GM18858 (cell line): ENCODE measurements around the gene ARHGEF19.

Experiments used
- ATAC-seq: cut with Tn5 transposase; IDR thresholded peaks from one replicate; pipeline ENCODE4 v1.9.1; 2021; ENCODE audit not compliant: unreplicated experiment

Gene ARHGEF19

GRCh38 chr1:16183765-16184556 lies 28.5 kb downstream of the ARHGEF19 start:
- no peak for ATAC-seq

DNA sequence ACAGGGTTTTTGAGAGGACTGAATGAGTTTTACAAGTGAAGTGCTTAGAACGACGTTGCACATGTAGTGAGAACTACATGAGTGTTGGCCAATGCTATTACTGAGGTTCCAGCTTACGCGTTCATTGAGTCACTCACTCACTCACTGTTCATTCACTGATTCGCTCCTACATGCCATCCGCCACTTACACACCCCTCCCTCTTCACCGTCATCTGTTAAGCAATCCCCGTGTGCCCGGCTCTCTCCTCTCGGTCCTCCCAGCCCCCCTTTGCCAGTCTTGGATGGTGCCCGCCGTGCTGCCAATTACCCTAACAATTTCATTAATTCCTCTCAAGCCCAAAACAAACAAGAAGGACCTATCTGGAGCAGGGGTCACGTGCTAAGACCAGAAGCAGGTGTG lies 29.3 kb downstream of the ARHGEF19 start:
- ATAC-seq, result no peak

- ATAC-seq, result no peak
These were observed 30.3 kb downstream of the ARHGEF19 start for GRCh38 chr1:16181887-16182719.

DNA sequence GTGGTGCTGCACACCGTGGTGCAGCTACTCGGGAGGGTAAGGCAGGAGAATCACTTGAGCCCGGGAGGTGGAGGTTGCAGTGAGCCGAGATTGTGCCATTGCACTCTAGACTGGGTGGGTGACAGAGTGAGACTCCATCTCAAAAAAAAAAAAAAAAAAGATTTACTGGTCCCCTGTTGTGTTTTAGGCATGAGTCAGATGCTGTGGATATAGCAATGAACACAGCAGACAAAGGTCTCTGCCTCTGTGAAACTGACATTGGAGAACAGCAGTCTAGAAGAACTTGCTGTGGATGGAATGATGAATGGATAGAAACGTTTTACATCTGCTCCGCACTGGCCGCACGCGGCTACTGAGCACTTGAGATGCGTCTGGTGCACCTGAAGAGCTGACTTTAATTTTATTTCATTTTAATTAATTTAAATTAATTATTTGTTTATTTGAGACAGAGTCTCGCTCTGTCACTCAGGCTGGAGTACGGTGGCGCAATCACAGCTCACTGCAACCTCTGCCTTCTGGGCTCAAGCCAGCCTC lies 32.1 kb downstream of the ARHGEF19 start:
- no peak for ATAC-seq

DNA sequence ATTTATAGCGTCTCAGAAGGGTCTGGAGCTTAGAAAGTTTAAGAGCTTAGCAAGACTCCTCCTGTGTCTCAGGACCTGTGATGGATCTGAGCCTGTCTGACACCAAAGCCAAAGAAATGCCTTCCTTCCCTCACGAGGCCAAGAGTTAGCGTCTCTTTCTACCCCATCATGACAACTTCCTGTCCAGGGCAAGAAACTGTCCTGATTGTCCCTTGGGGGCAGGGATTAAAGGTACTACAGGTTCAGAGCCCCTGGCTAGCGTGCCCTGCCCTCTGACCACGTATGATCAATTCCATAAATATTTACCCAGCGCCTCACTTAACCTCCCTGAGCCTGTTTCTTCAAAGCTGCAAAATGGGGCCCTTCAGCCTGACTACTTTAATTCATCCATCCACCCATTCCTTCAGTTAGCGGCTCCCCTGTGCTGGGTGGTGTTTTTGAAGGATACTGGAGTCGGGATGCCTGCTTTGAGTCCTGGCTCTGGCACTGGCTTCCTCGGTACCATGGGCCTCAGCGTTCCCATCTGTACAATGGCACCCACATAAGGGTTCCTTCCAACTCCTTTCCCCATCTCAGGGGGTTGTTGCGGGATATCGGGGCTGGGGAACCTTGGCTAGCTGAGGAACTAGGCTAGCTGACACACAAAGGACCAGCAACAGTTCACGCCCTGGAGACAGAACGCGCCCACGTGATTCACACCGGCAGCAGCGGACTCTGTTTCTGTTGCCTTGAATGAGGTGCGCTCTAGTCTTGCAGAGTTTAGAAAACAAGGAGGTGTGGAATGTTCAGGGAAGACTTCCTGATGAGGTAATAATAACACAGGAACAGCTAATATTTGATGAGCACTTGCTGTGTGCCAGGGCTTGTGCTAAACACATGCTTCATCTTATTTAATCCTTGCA lies 33.6 kb downstream of the ARHGEF19 start:
- no peak for ATAC-seq

GRCh38 chr1:16177306-16177705 lies 35.1 kb downstream of the ARHGEF19 start:
- ATAC-seq, result no peak

GRCh38 chr1:16176653-16177052 lies 35.8 kb downstream of the ARHGEF19 start:
- ATAC-seq, result no peak

- no peak for ATAC-seq
These were observed 36.6 kb downstream of the ARHGEF19 start for GRCh38 chr1:16175610-16176553.

- no peak for ATAC-seq
These were observed 37.4 kb downstream of the ARHGEF19 start for GRCh38 chr1:16174886-16175598.

- ATAC-seq, result no peak
These were observed 38.1 kb downstream of the ARHGEF19 start for GRCh38 chr1:16174261-16174868.

DNA sequence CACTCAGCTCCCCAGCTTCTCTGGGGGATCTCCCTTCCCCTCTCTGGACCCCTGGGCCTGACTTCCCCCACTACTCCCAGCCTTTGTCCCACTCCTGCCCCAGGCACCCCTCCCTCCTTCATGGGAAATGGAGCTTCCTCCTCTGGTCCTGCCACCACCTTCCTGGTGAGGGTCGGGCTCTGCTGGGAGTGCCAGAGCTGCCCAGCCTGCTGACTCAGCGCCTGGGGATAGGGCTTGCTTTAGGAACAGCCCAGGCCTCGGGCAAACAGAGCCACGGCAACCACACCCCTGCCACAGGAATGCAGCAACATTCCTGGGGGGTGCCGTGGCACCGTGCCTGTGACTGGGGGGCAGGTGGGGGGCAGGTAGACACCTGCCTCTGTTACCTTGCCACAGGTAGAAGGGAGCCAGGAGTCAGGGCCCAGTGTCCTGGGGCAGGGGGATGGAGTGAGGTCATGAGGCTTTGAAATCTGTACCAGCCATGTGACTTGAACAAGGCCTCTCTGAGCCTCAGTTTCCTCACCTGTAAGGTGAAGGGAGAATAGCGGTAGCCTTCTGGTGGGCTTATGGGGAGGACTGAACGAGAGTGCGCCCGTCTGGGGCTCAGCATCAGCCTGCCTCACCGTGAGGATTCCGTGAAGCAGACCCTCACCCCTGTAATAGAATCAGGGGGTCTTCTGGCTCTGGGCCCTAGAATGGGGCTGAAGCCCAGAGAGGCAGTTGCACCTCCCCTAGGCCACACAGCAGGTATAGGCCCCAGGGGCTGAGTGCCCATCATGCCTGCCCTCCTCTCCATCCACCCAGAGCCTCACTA lies 38.8 kb downstream of the ARHGEF19 start:
- ATAC-seq, result no peak

GRCh38 chr1:16172964-16173446 lies 39.4 kb downstream of the ARHGEF19 start:
- ATAC-seq, result no peak

DNA sequence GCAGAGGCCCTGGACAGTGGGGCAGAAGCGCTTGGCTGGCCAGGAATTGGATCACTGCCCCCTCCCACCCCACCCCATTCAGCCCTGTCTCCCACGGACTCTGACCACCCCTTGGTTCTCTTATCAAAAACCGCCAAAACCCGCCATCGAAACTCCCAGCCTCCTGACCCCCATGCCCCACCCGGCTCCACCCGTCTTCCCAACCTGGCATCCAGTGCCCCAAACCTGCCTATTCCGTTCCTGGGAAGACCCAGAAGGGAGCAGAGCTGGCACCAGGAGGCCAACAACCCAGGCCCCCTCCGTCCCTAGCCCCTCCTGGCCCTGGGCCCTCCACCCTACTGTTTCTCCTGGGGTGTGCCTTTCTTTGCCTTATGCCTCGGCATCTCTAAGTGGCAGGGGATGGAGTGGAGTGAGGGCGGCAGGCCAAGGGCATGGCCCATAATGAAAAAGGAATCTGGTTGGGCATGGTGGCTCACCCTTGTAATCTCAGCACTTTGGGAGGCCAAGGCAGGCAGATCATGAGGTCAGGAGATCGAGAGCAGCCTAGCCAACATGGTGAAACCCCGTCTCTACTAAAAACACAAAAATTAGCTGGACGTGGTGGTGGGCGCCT lies 40.1 kb downstream of the ARHGEF19 start:
- ATAC-seq, result no peak

- ATAC-seq, result no peak
These were observed 40.9 kb downstream of the ARHGEF19 start for GRCh38 chr1:16171314-16172151.

GRCh38 chr1:16170283-16170673 lies 42.2 kb downstream of the ARHGEF19 start:
- no peak for ATAC-seq

DNA sequence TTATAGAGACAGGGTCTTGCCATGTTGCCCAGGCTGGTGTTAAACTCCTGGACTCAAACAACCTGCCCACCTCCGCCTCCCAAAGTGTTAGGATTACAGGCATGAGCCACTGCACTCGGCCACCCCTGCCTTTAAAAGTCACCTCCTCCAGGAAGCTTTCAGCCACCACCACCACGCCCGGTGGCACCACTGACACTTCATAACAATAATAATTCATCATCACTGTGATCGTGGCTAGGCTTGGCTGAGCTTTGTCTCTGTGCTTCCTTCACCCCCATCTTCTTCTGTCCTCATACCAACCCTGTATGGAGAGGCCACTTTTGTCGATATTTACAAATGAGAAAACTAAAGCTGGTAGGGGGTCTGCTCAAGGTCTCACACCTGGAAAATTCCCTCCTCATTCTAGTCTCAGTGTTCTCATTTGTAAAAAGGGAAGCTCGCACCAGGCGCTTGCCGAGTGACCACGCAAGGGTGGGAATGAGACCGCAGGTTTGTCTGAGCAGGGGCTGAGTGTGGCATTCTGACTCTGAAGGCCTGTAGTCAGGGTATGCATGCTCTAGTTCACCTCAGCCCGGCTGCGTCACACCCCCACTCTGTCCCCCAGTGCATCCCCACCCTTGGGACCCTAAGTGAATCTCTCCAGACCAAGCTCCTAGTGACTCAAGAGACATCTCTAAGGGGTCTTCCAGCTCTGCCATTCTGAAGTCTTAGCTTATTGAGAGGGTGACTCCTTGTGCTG lies 43.7 kb downstream of the ARHGEF19 start:
- no peak for ATAC-seq
